ENCODE results near the gene SNORC. TPM values are rescaled to one million over a fixed set of nuclear protein-coding genes. Genes with fewer than 3 reads are reported as not detected.
"Not testable (repeated sequence)": the region's sequence is repeated elsewhere in the genome, so short reads cannot be mapped to it uniquely, and the experiment has no call there.

The SNORC gene
- total RNA-seq, 1 donor from 2014 or later = not detected

GRCh38 chr2:232901736-232902578 lies 31.9 kb downstream of the SNORC start:
- no peaks in the 10 kb centered on the region for H3K36me3 ChIP-seq
- no peaks in the 10 kb centered on the region for H3K9me3 ChIP-seq (ENCODE audit: low read depth)
- H3K27ac ChIP-seq = no peak overlapping the region
- Mint-ChIP-seq H3K36me3 (no peaks in the 10 kb centered on the region), H3K9me3 (peaks cover 3% of the 10 kb centered on the region), H3K4me1 (peaks cover 8% of the 10 kb centered on the region), H3K27ac (peak overlapping the region; percentile 85), H3K27me3 (ENCODE audit: insufficient read depth, low read depth) (peaks cover 7% of the 10 kb centered on the region), H3K4me3 (no peak overlapping the region)
- DNase-seq (ENCODE audit: low spot score) = no peak
- H2AFZ ChIP-seq (replicated peaks) = no peak overlapping the region
- H3K4me1 ChIP-seq = peaks cover 11% of the 10 kb centered on the region
- no peaks in the 10 kb centered on the region for H3F3A ChIP-seq (ENCODE audit: low read depth)
- H3K4me2 ChIP-seq = peak overlapping the region; percentile 69
- no peak overlapping the region for H3K4me3 ChIP-seq
- peaks cover 71% of the 10 kb centered on the region for H3K27me3 ChIP-seq
- H4K20me1 ChIP-seq (ENCODE audit: low read depth) = no peaks in the 10 kb centered on the region
- no peak for TF ChIP-seq EZH2 (IDR thresholded peaks at IDR 0.05)
- TF ChIP-seq EZH2phosphoT487 (IDR thresholded peaks at IDR 0.05) = no peak
- TF ChIP-seq CTCF (IDR thresholded peaks at IDR 0.05) = no peak
- no peak overlapping the region for H3K9ac ChIP-seq
- no peaks in the 10 kb centered on the region for H3K79me2 ChIP-seq (ENCODE audit: low read depth)

DNA sequence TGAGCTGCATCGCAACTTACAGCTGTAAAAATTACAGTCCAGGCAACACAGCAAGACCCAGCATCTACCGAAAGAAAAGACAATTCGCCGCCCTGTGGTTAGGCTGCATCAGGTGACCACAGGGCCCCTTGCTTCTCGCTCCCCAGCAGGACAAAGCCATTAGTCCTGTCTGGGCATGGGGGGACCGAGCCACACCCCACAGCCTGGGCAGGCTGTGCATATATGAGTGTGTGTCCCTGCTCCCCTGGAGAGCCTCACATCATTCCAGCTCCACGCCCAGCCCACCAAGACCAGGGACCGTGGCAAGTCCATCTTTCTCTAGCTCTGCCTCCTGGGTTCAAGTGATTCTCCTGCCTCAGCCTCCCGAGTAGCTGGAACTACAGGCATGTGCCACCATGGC lies 33.9 kb downstream of the SNORC start:
- no peak overlapping the region for H3K27ac ChIP-seq
- no peak overlapping the region for H3K9ac ChIP-seq
- H4K20me1 ChIP-seq (ENCODE audit: low read depth) = peaks cover 5% of the 10 kb centered on the region
- Mint-ChIP-seq H3K9me3 (peaks cover 3% of the 10 kb centered on the region), H3K27me3 (ENCODE audit: insufficient read depth, low read depth) (peaks cover 10% of the 10 kb centered on the region), H3K4me3 (no peak overlapping the region), H3K36me3 (no peaks in the 10 kb centered on the region), H3K4me1 (peaks cover 15% of the 10 kb centered on the region), H3K27ac (no peak overlapping the region)
- H3K9me3 ChIP-seq (ENCODE audit: low read depth) = no peaks in the 10 kb centered on the region
- H3K36me3 ChIP-seq = no peaks in the 10 kb centered on the region
- no peak overlapping the region for H3K4me2 ChIP-seq
- H3K4me3 ChIP-seq = no peak overlapping the region
- peaks cover 11% of the 10 kb centered on the region for H3F3A ChIP-seq (ENCODE audit: low read depth)
- no peak for DNase-seq (ENCODE audit: low spot score)
- no peak for TF ChIP-seq EZH2phosphoT487 (IDR thresholded peaks at IDR 0.05)
- TF ChIP-seq EZH2 (IDR thresholded peaks at IDR 0.05) = no peak
- no peak for TF ChIP-seq CTCF (IDR thresholded peaks at IDR 0.05)
- H2AFZ ChIP-seq (replicated peaks) = no peak overlapping the region
- H3K79me2 ChIP-seq (ENCODE audit: low read depth) = no peaks in the 10 kb centered on the region
- H3K27me3 ChIP-seq = peaks cover 52% of the 10 kb centered on the region
- peaks cover 19% of the 10 kb centered on the region for H3K4me1 ChIP-seq

DNA sequence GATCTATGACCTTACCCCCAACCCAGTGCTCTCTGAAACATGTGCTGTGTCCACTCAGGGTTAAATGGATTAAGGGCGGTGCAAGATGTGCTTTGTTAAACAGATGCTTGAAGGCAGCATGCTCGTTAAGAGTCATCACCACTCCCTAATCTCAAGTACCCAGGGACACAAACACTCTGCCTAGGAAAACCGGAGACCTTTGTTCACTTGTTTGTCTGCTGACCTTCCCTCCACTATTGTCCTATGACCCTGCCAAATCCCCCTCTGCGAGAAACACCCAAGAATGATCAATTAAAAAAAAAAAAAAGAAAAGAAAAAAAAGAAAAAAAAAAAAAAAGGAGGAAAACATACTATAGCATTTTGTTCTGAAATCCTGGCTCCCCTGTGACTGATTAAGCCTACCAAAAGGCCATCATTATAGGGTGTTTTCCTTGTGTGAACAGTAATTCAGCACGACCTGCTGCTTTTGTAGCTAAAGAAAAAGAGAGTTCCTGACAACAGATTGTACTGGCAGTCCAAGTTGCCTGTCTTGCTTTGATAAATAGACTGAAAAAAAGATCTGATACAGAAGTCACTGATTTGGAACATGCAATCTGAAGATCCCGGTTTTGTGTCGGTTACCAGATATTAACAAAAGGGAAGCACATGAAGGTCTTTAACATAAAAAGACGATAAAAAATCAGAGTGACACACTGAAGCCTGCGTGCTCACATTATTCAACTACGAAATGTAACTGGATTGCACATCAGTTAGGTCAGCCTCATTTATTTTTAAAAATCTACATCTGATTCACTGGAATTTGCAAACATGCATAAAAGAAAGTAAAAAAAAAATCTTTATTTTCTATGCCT lies 37.0 kb downstream of the SNORC start:
- H3K27me3 ChIP-seq = peaks cover 22% of the 10 kb centered on the region
- H3K4me1 Mint-ChIP-seq = peaks cover 11% of the 10 kb centered on the region
- peak overlapping the region; percentile 11 for H3K27ac ChIP-seq
- peak overlapping the region; percentile 42 for H3K27ac Mint-ChIP-seq
- peak; percentile 72 for DNase-seq (ENCODE audit: low spot score)
- peaks cover 19% of the 10 kb centered on the region for H3K27me3 Mint-ChIP-seq (ENCODE audit: insufficient read depth, low read depth)
- not testable (repeated sequence) for H3K4me3 ChIP-seq; H2AFZ ChIP-seq (replicated peaks); H3K9ac ChIP-seq; H4K20me1 ChIP-seq (ENCODE audit: low read depth); H3K4me1 ChIP-seq; H3K9me3 ChIP-seq (ENCODE audit: low read depth); H3K36me3 ChIP-seq; H3K79me2 ChIP-seq (ENCODE audit: low read depth)
- H3K36me3 Mint-ChIP-seq = peaks cover 10% of the 10 kb centered on the region
- H3K4me2 ChIP-seq = peak overlapping the region; percentile 67
- H3F3A ChIP-seq (ENCODE audit: low read depth) = peaks cover 11% of the 10 kb centered on the region
- H3K9me3 Mint-ChIP-seq = peaks cover 29% of the 10 kb centered on the region
- H3K4me3 Mint-ChIP-seq = peak overlapping the region; percentile 32

DNA sequence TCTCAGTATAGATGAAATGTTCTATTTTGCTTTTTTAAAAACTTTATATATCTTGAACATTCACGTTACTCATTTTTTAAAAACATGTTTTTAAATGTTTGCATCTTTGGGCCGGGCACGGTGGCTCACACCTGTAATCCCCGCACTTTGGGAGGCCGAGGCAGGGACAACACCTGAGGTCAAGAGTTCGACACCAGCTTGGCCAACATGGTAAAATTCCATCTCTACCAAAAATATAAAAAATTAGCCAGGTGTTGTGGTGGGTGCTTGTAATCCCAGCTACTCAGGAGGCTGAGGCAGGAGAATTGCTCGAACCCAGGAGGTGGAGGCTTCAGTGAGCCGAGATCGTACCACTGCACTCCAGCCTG lies 37.6 kb downstream of the SNORC start:
- not testable (repeated sequence) for H3K27ac Mint-ChIP-seq; H3K9me3 ChIP-seq (ENCODE audit: low read depth); H3K4me1 ChIP-seq; H4K20me1 ChIP-seq (ENCODE audit: low read depth); H3K4me3 ChIP-seq; H3K27ac ChIP-seq; H3K36me3 ChIP-seq; H3K4me1 Mint-ChIP-seq; DNase-seq (ENCODE audit: low spot score); H3K9ac ChIP-seq; H3K4me3 Mint-ChIP-seq; H3K79me2 ChIP-seq (ENCODE audit: low read depth); H2AFZ ChIP-seq (replicated peaks)
- Histone ChIP-seq H3K27me3 (peaks cover 16% of the 10 kb centered on the region), H3F3A (ENCODE audit: low read depth) (peaks cover 11% of the 10 kb centered on the region), H3K4me2 (peak overlapping the region; percentile 67)
- Mint-ChIP-seq H3K36me3 (peaks cover 10% of the 10 kb centered on the region), H3K27me3 (ENCODE audit: insufficient read depth, low read depth) (peaks cover 18% of the 10 kb centered on the region), H3K9me3 (peaks cover 29% of the 10 kb centered on the region)
